Right atrium auricular region (tissue), 2 donors: ENCODE data around the gene CKMT1B. TPM values are rescaled to one million over a fixed set of nuclear protein-coding genes. Genes with fewer than 3 reads are reported as not detected.
"Not testable (repeated sequence)": the region's sequence is repeated elsewhere in the genome, so short reads cannot be mapped to it uniquely, and the experiment has no call there.

Experiments
- DNase-seq: peaks from one replicate; pipeline ENCODE4 v3.0.0-alpha.2; 2019; ENCODE audit warnings: low spot score
- H3K27ac ChIP-seq, 2 donors: fragments of 200-600 bp; sonication (generic); 1 replicate in 1 of 2; 2 replicates in 1 of 2; pipeline ENCODE4 v1.5.1; 2016 to 2019
- H3K27me3 ChIP-seq, 2 donors: fragments of 200-600 bp; sonication (generic); one replicate each; pipeline versions ENCODE4 v1.5.1 to v1.6.0; 2017 to 2019
- H3K36me3 ChIP-seq: fragments of 200-600 bp; sonication (generic); one replicate; pipeline ENCODE4 v1.5.1; 2016
- H3K4me1 ChIP-seq, 2 donors: fragments of 200-600 bp; sonication (generic); one replicate each; pipeline versions ENCODE4 v1.5.1 to v1.6.0; 2017 to 2019
- H3K4me3 ChIP-seq, 2 donors: fragments of 200-600 bp; sonication (generic); 1 replicate in 1 of 2; 2 replicates in 1 of 2; pipeline ENCODE4 v1.5.1; 2017 to 2019; ENCODE audit warnings: mild to moderate bottlenecking in 1 of 2, moderate library complexity in 1 of 2
- H3K9me3 ChIP-seq, 2 donors: fragments of 200-600 bp; sonication (generic); one replicate each; pipeline ENCODE4 v1.5.1; 2019
- CTCF ChIP-seq, 2 donors: fragments of 200-600 bp; sonication (generic); IDR thresholded peaks; one replicate each; pipeline ENCODE4 v1.5.1; 2019; ENCODE audit warnings: antibody characterized with exemption in 2 of 2
- total RNA-seq, 2 donors: library from RNA; depleted of rRNA; stranded (reverse); fragments of >200 nt; gene quantifications; one replicate each; pipeline ENCODE4 v1.1.0, GENCODE V29; 2016

CKMT1B gene
- total RNA-seq: 1 to 10 TPM in 1 of 2 donors, not detected in 1; 4.6 TPM

DNA sequence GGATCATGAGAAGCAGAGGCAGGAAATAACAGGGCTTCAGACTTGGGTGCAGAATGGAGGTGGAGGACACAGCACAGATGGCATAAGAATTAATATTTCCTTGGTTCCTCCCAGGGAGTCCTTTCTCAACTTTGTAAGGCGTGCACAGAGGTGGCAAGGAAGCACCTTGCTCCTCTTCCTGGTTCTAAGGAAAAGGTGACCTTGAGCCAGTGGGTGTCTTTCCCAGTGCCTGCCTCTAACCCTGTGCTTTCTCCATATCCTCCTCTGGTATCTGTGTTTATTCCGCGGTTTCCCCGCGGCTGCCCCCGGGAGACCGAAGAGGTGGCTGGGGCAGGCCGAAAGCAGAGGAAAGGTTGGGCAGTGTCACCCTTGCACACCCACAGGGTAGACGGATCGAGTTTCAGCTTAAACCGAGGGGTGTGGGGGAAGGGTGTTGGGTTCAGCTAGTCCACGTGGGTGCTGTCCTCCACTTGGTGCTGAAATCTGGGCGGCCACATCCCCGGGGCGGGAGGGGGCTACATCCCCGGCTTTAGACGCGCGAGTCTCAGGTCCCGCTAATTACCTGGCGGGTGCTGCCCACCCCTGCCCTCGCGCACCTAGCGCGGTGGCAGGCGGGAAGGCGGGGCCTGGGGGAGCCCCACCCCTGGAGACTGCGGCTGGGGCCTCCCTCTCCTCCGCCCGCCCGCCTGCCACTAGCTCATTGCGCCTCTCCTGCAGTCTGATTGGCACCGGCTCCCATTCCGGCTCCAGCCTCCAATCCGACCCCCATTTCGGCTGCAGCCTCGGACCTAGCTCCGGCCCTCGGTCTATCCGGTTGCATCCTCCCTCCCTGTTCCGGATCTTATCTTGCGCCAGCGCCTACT is at the start of gene CKMT1B:
TSS of gene CKMT1B (plus strand) at position 700 of the 863 bp plus-strand sequence. CDS start 192 bp downstream, outside the sequence.
- H3K36me3 ChIP-seq, DNase-seq, H3K9me3 ChIP-seq, H3K27me3 ChIP-seq, H3K27ac ChIP-seq, H3K4me3 ChIP-seq, H3K4me1 ChIP-seq: not testable (repeated sequence)

DNA sequence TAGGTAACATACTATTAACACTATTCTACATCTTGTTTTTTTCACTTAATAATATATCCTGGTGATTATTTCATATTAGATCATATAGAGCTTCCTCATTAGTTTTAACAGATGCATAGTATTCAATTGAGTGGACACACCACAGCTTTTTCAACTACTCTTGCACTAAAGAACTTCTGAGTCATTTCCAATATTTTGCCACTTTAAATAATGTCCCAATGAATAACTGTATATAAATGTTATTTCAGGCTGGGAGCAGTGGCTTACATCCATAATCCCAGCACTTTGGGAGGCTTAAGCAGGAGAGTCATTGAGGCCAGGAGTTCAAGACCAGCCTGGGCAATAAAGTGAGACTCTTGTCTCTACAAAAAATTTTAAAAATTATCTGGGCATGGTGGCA is 49.6 kb upstream of the CKMT1B start:
- TF ChIP-seq CTCF (IDR thresholded peaks at IDR 0.05): no peak
- H3K27me3 ChIP-seq: no peaks in the 10 kb centered on the region
- no peaks in the 10 kb centered on the region for H3K4me1 ChIP-seq
- no peaks in the 10 kb centered on the region for H3K36me3 ChIP-seq
- H3K9me3 ChIP-seq: peaks cover 0 to 8% of the 10 kb centered on the region in 2 donors
- H3K4me3 ChIP-seq: no peak overlapping the region
- no peak for DNase-seq
- H3K27ac ChIP-seq: no peak overlapping the region

GRCh38 chr15:43545426-43545825 is 48.4 kb upstream of the CKMT1B start:
- Histone ChIP-seq H3K9me3 (peaks cover 0 to 8% of the 10 kb centered on the region in 2 donors), H3K27me3 (no peaks in the 10 kb centered on the region), H3K4me3 (no peak overlapping the region), H3K4me1 (no peaks in the 10 kb centered on the region), H3K27ac (no peak overlapping the region), H3K36me3 (no peaks in the 10 kb centered on the region)
- TF ChIP-seq CTCF (IDR thresholded peaks at IDR 0.05): no peak
- no peak for DNase-seq

DNA sequence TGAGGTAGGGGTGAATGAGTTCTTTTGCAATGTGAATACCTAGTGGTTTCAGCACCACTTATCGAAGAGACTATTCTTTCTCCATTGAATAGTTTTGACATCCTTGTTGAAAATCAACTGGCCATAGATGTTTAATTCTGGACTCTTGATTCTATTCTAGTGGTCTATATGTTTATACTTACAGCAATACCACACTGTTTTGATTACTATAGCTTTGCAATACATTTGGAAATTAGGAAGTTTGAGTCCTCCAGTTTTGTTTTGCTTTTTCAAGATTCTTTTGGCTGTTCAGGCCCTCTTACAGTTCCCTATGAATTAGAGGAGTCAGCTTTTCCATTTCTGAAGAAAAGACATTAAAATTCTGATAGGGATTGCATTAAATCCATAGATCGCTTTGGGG is 46.3 kb upstream of the CKMT1B start:
- Histone ChIP-seq H3K4me1 (no peaks in the 10 kb centered on the region), H3K27me3 (no peaks in the 10 kb centered on the region), H3K4me3 (no peak overlapping the region), H3K27ac (no peak overlapping the region), H3K36me3 (no peaks in the 10 kb centered on the region), H3K9me3 (peaks cover 0 to 8% of the 10 kb centered on the region in 2 donors)
- DNase-seq: no peak
- no peak for TF ChIP-seq CTCF (IDR thresholded peaks at IDR 0.05)

DNA sequence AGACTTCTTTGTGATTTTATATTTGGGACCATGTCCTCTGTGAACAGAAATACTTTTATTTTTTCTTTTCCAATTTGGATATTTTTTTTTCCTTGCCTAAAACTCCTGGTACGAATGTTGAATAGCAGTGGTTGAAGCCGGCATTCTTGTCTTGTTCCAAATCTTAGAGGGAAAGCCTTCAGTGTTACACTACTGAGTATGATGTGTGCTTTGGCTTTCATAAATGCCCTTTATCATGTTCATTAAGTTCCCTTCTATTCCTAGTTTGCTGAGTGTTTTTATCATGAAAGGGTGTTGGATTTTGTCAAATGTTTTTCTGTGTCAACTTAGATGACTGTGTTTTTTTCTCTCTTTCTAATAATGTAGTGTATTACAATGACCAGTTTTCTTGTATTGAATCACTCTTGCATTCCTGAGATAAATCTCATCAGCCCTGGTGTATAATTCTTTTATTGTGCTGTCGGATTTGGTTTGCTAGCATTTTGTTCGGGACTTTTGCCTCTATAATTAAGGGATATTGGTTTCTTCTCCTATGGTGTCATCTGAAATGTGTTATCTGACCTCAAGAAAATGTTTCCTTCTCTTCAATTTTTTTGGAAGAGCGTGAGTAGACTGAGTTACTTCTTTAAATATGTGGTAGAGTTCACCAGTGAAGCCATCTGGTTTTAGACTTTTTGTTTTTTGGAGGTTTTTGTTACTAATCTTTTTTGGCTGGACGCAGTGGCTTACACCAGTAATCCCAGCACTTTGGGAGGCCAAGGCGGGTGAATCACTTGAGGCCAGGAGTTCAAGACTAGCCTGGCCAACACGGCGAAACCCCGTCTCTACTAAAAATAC is 43.1 kb upstream of the CKMT1B start:
- peak; percentile 65 for DNase-seq
- Histone ChIP-seq H3K27ac (peak overlapping the region in 1 of 2 donors; percentile 48), H3K4me3 (no peak overlapping the region)

More for the DNA sequence above, 43.1 kb upstream of the CKMT1B start:
- Histone ChIP-seq H3K27me3 (no peaks in the 10 kb centered on the region), H3K36me3 (no peaks in the 10 kb centered on the region), H3K9me3 (peaks cover 0 to 4% of the 10 kb centered on the region in 2 donors), H3K4me1 (no peaks in the 10 kb centered on the region)
- no peak for TF ChIP-seq CTCF (IDR thresholded peaks at IDR 0.05)
